RWPE1 (cell line): ENCODE data around the gene ALDH9A1.

ENCODE experiments used
- CTCF ChIA-PET: fragments of 350-600 bp; sonication (Branson Sonifier 250); formaldehyde crosslinking; extraction: SDS; loops from one replicate; lab custom pipeline; 2021; lab: Yijun Ruan, JAX
- POLR2A ChIA-PET: fragments of 400-600 bp; formaldehyde crosslinking; extraction: SDS; loops from one replicate; lab custom pipeline; 2020; ENCODE audit warnings: antibody characterized with exemption; ENCODE audit not compliant: low non-redundant PET; lab: Yijun Ruan, JAX
- DNase-seq: peaks from one replicate; pipeline ENCODE4 v3.0.0; 2012; ENCODE audit warnings: low spot score
- H3K27ac ChIP-seq: fragments of 450-650 bp; 2 replicates; pipeline ENCODE4 v1.5.1; 2017
- TF ChIP-seq, protein P1 (sequence below): fragments of 450-650 bp; conservative IDR thresholded peaks from 2 replicates; pipeline ENCODE4 v1.5.1; 2017; ENCODE audit warnings: low read depth, mild to moderate bottlenecking

The ALDH9A1 gene

DNA sequence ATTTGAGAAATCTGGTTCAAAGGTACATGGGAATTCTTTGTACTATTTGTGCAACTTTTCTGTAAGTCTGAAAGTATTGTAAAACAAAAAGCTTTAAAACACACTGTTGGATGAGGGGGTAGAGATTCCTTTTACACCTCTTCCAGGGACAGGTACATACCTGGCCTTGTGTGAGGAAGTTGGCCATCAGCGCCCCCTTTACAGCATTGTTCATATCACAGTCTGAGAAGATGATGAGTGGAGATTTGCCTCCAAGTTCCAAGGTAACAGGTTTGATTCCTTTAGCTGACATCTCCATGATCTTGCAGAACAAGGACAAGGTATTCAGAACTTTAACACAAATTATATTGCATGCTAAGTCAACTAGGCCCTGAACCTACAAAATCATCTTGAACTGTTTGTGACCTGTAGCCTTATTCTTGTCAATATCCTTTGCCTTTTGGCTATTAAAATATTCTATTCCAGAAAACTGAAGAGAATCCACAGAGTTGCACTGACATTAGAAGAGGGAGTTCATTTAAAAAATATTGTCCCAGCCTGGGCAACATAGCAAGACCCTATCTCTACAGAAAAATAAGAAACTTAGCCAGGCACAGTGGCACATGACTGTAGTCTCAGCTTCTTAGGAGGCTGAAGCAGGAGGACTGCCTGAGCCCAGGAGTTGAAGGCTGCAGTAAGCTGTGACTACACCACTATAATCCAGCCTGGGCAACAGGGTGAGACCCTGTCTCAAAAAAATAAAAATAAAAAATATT is 18.9 kb downstream of the ALDH9A1 start:
- ChIA-PET POLR2A (no interaction called here), CTCF (no interaction called here)
- no peak for DNase-seq
- TF ChIP-seq, protein P1, sequence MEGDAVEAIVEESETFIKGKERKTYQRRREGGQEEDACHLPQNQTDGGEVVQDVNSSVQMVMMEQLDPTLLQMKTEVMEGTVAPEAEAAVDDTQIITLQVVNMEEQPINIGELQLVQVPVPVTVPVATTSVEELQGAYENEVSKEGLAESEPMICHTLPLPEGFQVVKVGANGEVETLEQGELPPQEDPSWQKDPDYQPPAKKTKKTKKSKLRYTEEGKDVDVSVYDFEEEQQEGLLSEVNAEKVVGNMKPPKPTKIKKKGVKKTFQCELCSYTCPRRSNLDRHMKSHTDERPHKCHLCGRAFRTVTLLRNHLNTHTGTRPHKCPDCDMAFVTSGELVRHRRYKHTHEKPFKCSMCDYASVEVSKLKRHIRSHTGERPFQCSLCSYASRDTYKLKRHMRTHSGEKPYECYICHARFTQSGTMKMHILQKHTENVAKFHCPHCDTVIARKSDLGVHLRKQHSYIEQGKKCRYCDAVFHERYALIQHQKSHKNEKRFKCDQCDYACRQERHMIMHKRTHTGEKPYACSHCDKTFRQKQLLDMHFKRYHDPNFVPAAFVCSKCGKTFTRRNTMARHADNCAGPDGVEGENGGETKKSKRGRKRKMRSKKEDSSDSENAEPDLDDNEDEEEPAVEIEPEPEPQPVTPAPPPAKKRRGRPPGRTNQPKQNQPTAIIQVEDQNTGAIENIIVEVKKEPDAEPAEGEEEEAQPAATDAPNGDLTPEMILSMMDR = no peak
- no peak overlapping the region for H3K27ac ChIP-seq

DNA sequence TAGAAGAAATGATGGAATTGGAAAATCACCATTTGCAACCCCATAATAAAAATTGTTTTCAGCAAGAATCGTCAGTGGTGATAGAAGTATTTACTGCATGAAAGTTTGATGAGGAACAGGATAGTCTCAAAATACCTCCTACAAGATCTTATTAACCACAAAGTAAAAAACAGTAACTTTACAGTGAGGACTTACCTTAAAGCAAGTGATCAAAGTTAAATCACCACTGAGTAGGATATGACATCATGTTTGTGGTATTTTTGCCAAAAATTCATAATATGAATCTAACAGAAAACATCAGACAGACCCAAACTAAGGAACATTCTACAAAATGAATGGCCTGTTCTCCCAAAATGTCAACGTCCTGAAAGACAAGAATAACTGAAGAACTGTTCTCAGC is 19.9 kb downstream of the ALDH9A1 start:
- no peak for DNase-seq
- no peak overlapping the region for H3K27ac ChIP-seq
- TF ChIP-seq, protein P1 = no peak
- POLR2A ChIA-PET = no interaction called here
- CTCF ChIA-PET = interaction anchor here (0.6 kb wide), 1 partner anchor 111 kb away, joined by 5 read pairs; no protein-coding TSS in a partner anchor

DNA sequence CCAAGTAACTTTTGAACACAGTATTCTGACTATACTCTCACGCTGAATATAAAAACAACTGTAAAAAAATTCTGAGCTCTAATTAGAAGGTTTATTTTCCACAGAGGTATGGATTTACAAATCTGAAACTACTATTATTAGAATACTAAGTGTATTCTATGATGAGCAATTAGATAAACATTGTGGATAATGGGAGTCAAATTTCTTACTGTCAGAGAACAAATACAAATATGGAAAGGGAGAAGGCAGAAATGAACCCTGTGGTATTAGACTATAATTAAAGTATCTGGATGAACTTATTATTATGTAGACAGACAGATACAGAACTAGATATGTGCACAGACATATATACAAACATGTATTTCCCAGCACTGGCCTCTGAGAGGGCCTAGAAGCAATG is 22.6 kb downstream of the ALDH9A1 start:
- CTCF ChIA-PET = no interaction called here
- H3K27ac ChIP-seq = no peak overlapping the region
- POLR2A ChIA-PET = no interaction called here
- no peak for DNase-seq
- TF ChIP-seq, protein P1 = no peak

DNA sequence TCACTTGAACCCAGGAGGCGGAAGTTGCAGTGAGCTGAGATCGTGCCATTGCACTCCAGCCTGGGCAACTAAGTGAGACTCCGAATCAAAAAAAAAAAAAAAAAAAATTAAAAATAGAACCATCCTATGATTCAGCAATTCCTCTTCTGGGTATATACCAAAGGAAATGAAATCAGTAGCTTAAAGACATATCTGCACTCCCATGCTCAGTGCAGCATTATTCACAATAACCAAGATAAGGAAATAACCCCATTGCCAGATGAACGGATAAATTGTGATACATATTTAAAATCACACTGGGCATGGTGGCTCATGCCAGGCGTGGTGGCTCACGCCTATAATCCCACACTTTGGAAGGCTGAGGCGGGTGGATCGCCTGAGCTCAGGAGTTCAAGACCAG is 23.8 kb downstream of the ALDH9A1 start:
- CTCF ChIA-PET = no interaction called here
- POLR2A ChIA-PET = no interaction called here
- no peak overlapping the region for H3K27ac ChIP-seq
- TF ChIP-seq, protein P1 = no peak
- no peak for DNase-seq

DNA sequence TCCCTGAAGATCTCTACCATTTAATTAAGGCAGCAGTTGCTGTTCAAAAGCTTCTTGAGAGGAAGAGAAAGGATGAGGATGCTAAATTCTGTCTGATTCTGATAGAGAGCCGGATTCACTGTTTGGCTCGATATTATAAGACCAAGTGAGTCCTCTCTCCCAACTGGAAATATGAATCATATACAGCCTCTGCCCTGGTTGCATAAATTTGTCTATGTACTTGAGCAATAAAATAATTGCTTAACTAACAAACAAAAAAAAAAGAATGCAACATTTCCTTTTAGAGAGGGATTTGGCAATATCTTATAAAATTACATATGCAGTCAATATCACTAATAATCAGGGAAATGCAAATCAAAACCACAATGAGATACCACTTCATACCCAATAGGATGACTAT is 26.8 kb downstream of the ALDH9A1 start:
- TF ChIP-seq, protein P1 = no peak

DNA sequence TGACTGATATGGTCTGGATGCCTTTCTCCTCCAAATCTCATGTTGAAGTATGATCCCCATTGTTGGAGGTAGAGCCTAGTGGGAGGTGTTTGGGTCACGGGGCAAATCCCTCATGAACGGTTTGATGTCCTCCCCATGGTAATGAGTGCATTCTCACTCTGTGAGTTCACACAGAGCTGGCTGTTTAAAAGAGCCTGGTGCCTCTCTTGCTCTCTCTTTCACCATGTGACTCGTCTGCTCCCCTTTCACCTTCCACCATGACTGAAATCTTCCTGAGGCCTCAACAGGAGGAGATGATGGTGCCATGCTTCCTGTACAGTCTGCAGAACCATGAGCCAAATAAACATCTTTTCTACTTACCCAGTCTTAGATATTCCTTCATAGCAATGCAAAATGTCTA is 30.2 kb downstream of the ALDH9A1 start:
- ChIA-PET CTCF (no interaction called here), POLR2A (no interaction called here)
- TF ChIP-seq, protein P1 = no peak
- no peak for DNase-seq
- H3K27ac ChIP-seq = no peak overlapping the region

More for the DNA sequence above, 26.8 kb downstream of the ALDH9A1 start:
- H3K27ac ChIP-seq = no peak overlapping the region
- ChIA-PET CTCF (no interaction called here), POLR2A (no interaction called here)
- no peak for DNase-seq
